ENCODE results near the gene CCDC97.

CCDC97 gene

GRCh38 chr19:41371541-41371940, 61.6 kb downstream of the CCDC97 start:
- H3K4me3 ChIP-seq (ENCODE audit: low read depth, low read length) = no peak overlapping the region
- TF ChIP-seq CTCF (IDR thresholded peaks at IDR 0.05; ENCODE audit: low read depth, low read length) = no peak

GRCh38 chr19:41372501-41372900, 62.5 kb downstream of the CCDC97 start:
- no peak for TF ChIP-seq CTCF (IDR thresholded peaks at IDR 0.05; ENCODE audit: low read depth, low read length)
- no peak overlapping the region for H3K4me3 ChIP-seq (ENCODE audit: low read depth, low read length)

- no peak overlapping the region for H3K4me3 ChIP-seq (ENCODE audit: low read depth, low read length)
- no peak for TF ChIP-seq CTCF (IDR thresholded peaks at IDR 0.05; ENCODE audit: low read depth, low read length)
Measured at GRCh38 chr19:41373993-41374392, 64.0 kb downstream of the CCDC97 start.

All from WI38 (cell line).